Activated naive CD8-positive, alpha-beta T cell treated with anti-CD3 and anti-CD28 coated beads, Interleukin-2, amount 50 U/mL, for 16 hours (primary cell): Measurements from ENCODE around the gene KIRREL3.
"Not testable (repeated sequence)": the region's sequence is repeated elsewhere in the genome, so short reads cannot be mapped to it uniquely, and the experiment has no call there.

Experiments
- DNase-seq: peaks from one replicate; pipeline ENCODE4 v3.0.0-alpha.2; 2020; ENCODE audit warnings: low read depth, low spot score

KIRREL3 gene

GRCh38 chr11:126383339-126384335, 616.9 kb downstream of the KIRREL3 start:
- no peak for DNase-seq

GRCh38 chr11:126382641-126383040, 617.9 kb downstream of the KIRREL3 start:
- DNase-seq, result not testable (repeated sequence)

GRCh38 chr11:126381960-126382359, 618.6 kb downstream of the KIRREL3 start:
- DNase-seq, result not testable (repeated sequence)

GRCh38 chr11:126380909-126381308, 619.7 kb downstream of the KIRREL3 start:
- DNase-seq, result no peak

GRCh38 chr11:126378763-126379162, 621.8 kb downstream of the KIRREL3 start:
- no peak for DNase-seq

GRCh38 chr11:126375726-126376125, 624.8 kb downstream of the KIRREL3 start:
- no peak for DNase-seq

- DNase-seq, result not testable (repeated sequence)
Measured at GRCh38 chr11:126374562-126375300, 625.8 kb downstream of the KIRREL3 start.

- not testable (repeated sequence) for DNase-seq
Measured at GRCh38 chr11:126373389-126374066, 627.0 kb downstream of the KIRREL3 start.
